Neural progenitor cell (in vitro differentiated cells): ENCODE results near the gene MMP14.

Experiments used
- EZH2 ChIP-seq: fragments of 200-600 bp; sonication (generic); IDR thresholded peaks from 2 replicates; pipeline ENCODE4 v1.6.1; 2017; ENCODE audit warnings: antibody characterized with exemption, mild to moderate bottlenecking, moderate library complexity
- TF ChIP-seq, protein P1 (sequence below): fragments of 200-600 bp; sonication (generic); IDR thresholded peaks from 2 replicates; pipeline ENCODE4 v1.5.1; 2017; ENCODE audit warnings: antibody characterized with exemption, mild to moderate bottlenecking

DNA sequence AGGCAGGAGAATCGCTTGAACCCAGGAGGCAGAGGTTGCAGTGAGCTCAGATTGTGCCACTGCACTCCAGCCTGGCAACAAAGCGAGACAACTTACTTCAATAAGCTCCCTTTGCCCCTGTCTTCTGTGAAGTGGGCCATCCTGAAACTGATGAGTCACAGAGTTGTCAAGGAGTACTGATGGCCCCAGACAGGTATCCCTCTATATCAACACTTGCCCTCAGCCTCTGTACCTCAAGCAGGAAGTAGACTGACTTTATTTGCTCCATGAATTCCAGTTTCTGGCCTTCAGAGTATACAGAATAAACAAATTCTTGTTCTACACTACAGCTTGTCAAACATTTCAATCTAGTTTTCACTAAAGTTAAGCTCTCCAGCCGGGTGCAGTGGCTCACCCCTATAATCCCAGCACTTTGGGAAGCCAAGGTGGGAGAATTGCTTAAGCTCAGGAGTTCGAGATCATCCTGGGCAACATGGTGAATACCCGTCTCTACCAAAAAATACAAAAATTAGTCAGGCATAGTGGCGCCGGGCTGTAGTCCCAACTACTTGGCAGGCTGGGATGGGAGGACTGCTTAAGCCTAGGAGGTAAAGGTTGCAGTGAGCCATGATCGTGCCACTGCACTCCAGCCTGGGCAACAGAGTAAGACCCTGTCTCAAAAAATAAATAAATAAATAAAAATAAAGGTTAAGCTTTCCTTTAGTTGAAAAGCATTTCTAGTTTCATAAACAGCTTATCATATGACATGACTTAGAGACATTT is 18.8 kb downstream of the MMP14 start:
- no peak for TF ChIP-seq EZH2
- TF ChIP-seq, protein P1, sequence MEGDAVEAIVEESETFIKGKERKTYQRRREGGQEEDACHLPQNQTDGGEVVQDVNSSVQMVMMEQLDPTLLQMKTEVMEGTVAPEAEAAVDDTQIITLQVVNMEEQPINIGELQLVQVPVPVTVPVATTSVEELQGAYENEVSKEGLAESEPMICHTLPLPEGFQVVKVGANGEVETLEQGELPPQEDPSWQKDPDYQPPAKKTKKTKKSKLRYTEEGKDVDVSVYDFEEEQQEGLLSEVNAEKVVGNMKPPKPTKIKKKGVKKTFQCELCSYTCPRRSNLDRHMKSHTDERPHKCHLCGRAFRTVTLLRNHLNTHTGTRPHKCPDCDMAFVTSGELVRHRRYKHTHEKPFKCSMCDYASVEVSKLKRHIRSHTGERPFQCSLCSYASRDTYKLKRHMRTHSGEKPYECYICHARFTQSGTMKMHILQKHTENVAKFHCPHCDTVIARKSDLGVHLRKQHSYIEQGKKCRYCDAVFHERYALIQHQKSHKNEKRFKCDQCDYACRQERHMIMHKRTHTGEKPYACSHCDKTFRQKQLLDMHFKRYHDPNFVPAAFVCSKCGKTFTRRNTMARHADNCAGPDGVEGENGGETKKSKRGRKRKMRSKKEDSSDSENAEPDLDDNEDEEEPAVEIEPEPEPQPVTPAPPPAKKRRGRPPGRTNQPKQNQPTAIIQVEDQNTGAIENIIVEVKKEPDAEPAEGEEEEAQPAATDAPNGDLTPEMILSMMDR = no peak
